ENCODE results near the gene PRPF6.

PRPF6 gene

DNA sequence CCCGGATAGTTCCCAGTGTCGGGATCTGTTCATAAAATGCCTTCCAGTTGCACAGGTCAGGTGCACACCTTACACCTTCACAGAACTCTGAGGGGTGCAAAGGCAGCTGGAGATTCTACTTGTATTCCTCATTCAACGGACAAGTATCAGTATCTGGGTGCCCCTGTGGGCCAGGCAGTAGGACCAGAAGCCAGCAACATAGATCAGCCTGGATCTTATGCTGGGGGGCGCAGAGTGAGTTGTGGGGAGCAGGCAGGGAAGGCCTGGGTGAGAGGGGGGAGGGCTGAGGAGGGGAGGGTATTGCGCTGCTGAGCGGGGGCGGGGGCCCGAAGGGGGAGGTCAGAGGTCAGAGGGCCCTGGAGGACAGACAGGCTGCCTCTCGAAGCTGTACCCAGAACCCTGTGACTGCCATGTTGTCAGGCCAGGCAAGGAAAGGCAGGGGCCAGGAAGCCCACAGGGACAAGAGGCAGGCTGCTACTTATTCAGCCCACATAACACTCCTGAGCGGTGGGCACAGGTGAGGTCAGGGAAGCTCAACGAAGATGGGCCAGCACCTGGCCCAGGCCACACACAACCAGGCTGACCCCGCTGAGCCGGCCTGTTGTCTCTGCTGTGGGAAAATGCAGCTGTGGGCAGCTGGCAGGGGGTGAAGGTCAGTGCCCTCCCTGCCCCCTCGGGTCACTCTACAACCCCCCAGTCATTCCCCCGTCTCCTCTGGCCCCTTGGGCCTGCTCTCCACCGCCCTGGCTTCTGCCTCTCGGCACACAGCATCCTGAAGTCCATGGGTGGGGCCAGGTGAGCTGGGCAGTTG lies 100.1 kb downstream of the PRPF6 start:
- no peak for DNase-seq

DNA sequence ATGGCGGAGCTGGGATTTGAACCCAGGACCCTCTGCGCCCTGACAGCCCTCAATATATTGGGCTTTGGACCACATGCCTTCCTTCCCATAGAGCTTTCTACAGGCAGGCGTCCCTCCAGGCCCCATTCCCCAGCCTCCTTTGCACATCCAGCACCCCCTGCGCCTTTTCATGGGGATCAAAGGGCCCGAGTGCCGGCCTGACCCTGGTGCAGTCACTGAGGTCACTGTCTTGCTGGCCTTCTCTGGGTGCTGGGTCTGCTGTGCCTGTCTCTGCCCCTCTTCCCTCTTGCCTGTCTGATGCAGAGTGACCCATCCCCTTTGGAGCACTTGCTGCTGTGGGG lies 100.7 kb downstream of the PRPF6 start:
- no peak for DNase-seq

DNA sequence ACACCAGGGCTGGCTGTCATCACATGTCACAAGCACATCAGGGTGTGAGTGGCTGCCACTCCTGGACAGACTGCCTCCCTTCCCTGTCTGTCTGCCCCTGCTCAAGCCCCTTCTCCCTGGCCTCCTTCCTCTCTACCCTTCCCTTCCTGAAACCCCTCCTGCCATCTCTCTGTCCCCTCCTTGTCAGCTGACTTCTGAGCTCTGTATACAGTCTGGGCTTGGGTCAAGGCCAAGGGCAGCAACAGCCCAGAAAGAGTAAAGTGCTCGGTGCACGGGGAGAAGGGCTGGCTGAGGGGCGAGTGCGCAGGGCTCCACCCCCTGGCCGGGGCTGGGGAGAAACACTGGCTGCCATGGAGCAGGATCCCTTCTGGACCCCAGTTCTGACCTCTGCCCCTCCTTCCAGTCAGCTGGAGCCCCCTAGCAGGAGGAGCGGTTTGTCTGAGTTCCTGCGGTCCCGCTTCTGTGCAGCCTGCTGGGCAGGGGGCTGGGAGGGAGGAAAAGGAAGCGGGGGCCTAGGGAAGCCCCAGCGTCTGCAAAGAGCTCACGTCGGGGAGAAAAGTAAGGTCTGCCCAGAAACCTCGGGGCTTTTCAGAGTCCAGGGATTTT lies 101.3 kb downstream of the PRPF6 start:
- DNase-seq, result no peak
